Measurements from ENCODE around the gene RNF11. TPM values are rescaled to one million over a fixed set of nuclear protein-coding genes. Genes with fewer than 3 reads are reported as not detected.

The RNF11 gene
- 100 to 1,000 TPM in 1 of 4 donors, 10 to 100 TPM in 3; 70.6 to 110 (median 82.8) TPM for total RNA-seq

- Histone ChIP-seq H3K4me3 (peak within 1 kb of the TSS; percentile 85 to 97 (median 94)), H3K27me3 (no peaks in the 10 kb centered on the region), H3K27ac (peak within 1 kb of the TSS; percentile 98 to 99 (median 98)), H3K36me3 (no peaks in the 10 kb centered on the region), H3K4me1 (peaks cover 16 to 57% (median 26%) of the 10 kb centered on the region in 3 donors), H3K9me3 (no peaks in the 10 kb centered on the region)
- TF ChIP-seq POLR2A (IDR thresholded peaks at IDR 0.05) (peak in 3 of 4 donors; percentile 86 to 99 (median 93)), CTCF (IDR thresholded peaks at IDR 0.05) (no peak)
- DNase-seq: peak; percentile 23
- 0 to 1% methylated on average over 13 to 18 of the region's 57 CpGs for WGBS, 2 donors
- intact Hi-C loops (cut with DNase I): no loop called here
These were observed at the start of gene RNF11 for GRCh38 chr1:51235673-51236530. TSS of gene RNF11 (plus strand) at chr1:51236273. CDS start at chr1:51236757, 484 bp downstream.

- Histone ChIP-seq H3K27ac (no peak overlapping the region), H3K27me3 (no peaks in the 10 kb centered on the region), H3K4me1 (no peaks in the 10 kb centered on the region), H3K4me3 (no peak overlapping the region), H3K36me3 (no peaks in the 10 kb centered on the region), H3K9me3 (no peaks in the 10 kb centered on the region)
- intact Hi-C loops (cut with DNase I): loop anchor here (10.0 kb wide), 1 partner anchor 263 kb away; no protein-coding TSS in a partner anchor
- no peak for TF ChIP-seq POLR2A (IDR thresholded peaks at IDR 0.05)
- DNase-seq: no peak
These were observed 47.8 kb upstream of the RNF11 start for GRCh38 chr1:51188230-51188629.

GRCh38 chr1:51189421-51190073 lies 46.5 kb upstream of the RNF11 start:
- H3K27me3 ChIP-seq: no peaks in the 10 kb centered on the region
- no peak overlapping the region for H3K4me3 ChIP-seq
- intact Hi-C loops (cut with DNase I): loop anchor here (5.0 to 10.0 kb wide), 3 partner anchors 103 to 415 kb away; no protein-coding TSS in a partner anchor
- no peak for DNase-seq
- no peaks in the 10 kb centered on the region for H3K4me1 ChIP-seq
- no peaks in the 10 kb centered on the region for H3K36me3 ChIP-seq
- WGBS, 2 donors: 59 to 62% methylated on average over 2 of the region's 2 CpGs
- no peak overlapping the region for H3K27ac ChIP-seq
- TF ChIP-seq POLR2A (IDR thresholded peaks at IDR 0.05): no peak
- TF ChIP-seq CTCF (IDR thresholded peaks at IDR 0.05): peak; percentile 59 to 88 (median 85)
- no peaks in the 10 kb centered on the region for H3K9me3 ChIP-seq

GRCh38 chr1:51190961-51191360 lies 45.1 kb upstream of the RNF11 start:
- no peaks in the 10 kb centered on the region for H3K9me3 ChIP-seq
- H3K27ac ChIP-seq: no peak overlapping the region
- no peak for DNase-seq
- H3K4me3 ChIP-seq: no peak overlapping the region
- 33 to 37% methylated on average over 1 of the region's 1 CpG for WGBS, 2 donors
- H3K4me1 ChIP-seq: no peaks in the 10 kb centered on the region
- no peaks in the 10 kb centered on the region for H3K27me3 ChIP-seq
- intact Hi-C loops (cut with DNase I): loop anchor here (5.0 to 10.0 kb wide), 2 partner anchors 101 to 416 kb away; no protein-coding TSS in a partner anchor
- TF ChIP-seq CTCF (IDR thresholded peaks at IDR 0.05) (no peak), POLR2A (IDR thresholded peaks at IDR 0.05) (no peak)
- H3K36me3 ChIP-seq: no peaks in the 10 kb centered on the region

GRCh38 chr1:51192213-51192843 lies 43.7 kb upstream of the RNF11 start:
- DNase-seq: no peak
- H3K36me3 ChIP-seq: no peaks in the 10 kb centered on the region
- no peaks in the 10 kb centered on the region for H3K27me3 ChIP-seq
- H3K4me1 ChIP-seq: no peaks in the 10 kb centered on the region
- TF ChIP-seq CTCF (IDR thresholded peaks at IDR 0.05) (peak; percentile 55 to 82 (median 64)), POLR2A (IDR thresholded peaks at IDR 0.05) (no peak)
- H3K4me3 ChIP-seq: no peak overlapping the region
- whole genome bisulfite sequencing, 2 donors: 50 to 51% methylated on average over 3 of the region's 3 CpGs
- no peak overlapping the region for H3K27ac ChIP-seq
- no peaks in the 10 kb centered on the region for H3K9me3 ChIP-seq
- intact Hi-C loops (cut with DNase I): loop anchor here (5.0 to 10.0 kb wide), 2 partner anchors 100 to 418 kb away; no protein-coding TSS in a partner anchor

All from esophagus squamous epithelium (tissue), 5 donors.